Skin of body (tissue), 2 donors: ENCODE measurements around the gene TMEM207. TPM values are rescaled to one million over a fixed set of nuclear protein-coding genes. Genes with fewer than 3 reads are reported as not detected.

Source experiments
- DNase-seq: peaks from one replicate; lab custom pipeline; 2025; lab: John Stamatoyannopoulos, UW
- total RNA-seq: library from RNA; depleted of rRNA; stranded (reverse); fragments of >200 nt; gene quantifications from one replicate; pipeline ENCODE4 v1.2.3, GENCODE V29; 2014

Gene TMEM207
- total RNA-seq, 1 donor from 2014 or later: not detected

DNA sequence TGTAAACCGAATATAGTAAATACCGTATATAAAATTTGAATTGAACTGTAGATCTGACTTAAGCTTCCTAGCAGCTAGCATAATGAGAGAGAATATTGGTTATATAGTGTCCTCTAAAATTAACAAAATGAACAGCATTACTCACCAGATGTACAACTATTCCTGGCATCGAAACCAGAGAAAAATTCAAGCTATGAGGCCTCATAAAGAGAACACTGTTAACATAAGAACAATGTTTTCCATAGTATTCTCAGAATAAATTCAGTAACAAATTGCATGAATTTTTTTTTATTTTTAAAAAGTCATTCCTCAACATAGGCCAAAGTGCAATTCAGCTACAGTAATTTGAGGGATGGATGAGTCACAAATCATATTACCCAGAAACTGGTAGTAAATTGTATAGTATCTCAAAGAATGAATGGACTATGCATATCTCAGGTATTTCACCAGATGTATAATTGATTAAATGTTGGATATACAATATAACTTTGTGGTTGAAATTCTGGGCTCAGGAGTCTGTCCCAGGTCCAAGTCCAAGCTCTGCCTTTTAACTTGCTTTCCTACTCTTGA lies 5.0 kb downstream of the TMEM207 start:
- peak; percentile 22 for DNase-seq

DNA sequence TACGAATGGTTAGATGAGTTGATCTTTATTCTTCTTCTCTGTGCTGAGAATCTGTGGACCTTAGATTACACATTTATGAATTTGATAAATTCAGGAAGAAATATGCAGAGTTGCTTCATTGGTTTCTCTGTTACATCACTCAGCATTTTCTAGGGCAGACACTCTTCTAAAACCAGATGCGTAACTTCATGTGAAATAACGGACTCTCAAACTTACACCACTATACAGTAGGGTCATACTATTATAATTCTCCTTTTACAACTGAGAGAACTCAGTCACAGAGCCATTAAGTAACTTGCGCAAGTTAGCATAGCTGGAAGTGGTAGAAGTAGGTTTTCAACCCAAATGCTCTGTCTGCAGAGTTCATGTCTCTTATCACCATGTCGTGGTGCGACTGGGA lies 5.7 kb downstream of the TMEM207 start:
- DNase-seq: no peak

DNA sequence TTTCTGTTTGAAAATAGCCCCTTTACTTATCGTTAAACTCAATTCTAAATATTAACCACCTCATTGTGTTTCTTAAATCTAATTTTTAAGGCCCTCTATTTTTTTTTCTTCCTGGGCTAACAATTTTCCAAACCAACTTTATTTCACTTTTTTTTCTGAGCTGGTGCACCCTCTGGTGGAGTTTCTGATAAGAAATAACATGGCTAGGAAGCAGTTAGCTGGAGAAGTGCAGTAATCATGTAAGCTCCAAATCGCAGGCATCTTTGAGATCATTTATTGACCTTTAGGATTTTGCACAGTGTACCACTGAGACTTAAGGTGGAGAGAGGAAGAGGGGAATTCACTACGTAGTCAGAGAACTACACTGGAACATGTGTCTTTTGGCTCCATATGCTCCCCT lies 6.4 kb downstream of the TMEM207 start:
- no peak for DNase-seq

DNA sequence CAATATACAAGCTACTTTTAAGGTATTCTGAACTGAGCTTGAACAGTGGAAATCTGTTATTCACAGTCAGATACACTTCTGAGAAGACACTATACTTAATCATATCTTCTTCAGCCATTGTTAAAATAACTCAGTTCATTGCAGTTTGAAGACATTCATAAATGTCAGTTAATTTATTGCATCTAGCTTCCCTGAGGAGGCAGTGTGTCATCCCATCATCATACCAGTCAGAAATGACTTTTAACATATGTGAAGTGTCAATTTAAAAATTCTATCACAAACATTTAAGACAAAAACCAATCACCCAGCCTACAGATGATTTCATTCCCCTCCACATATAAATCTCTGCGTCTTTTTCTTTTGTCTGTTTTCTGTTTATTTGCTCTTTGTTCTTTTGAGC lies 7.5 kb downstream of the TMEM207 start:
- no peak for DNase-seq

DNA sequence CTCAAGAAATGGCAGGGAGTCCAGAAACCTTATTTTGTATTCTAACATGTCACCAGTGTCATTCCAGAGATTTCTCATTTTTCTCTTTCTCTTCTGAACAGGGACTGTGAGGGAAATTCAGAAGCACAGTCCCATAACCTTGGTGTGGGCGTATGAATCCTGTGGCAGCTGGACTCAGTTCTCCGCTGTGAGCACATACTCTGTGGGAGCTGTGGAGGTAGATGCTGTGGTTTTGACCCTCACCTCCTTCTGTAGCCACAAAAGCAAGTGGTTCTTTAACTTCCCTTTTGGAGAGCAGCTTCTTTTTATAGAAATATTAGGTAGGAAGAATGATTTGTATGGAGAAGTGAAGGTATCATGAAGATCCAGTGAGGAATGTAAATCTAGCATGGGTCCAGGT lies 13.4 kb downstream of the TMEM207 start:
- no peak for DNase-seq

DNA sequence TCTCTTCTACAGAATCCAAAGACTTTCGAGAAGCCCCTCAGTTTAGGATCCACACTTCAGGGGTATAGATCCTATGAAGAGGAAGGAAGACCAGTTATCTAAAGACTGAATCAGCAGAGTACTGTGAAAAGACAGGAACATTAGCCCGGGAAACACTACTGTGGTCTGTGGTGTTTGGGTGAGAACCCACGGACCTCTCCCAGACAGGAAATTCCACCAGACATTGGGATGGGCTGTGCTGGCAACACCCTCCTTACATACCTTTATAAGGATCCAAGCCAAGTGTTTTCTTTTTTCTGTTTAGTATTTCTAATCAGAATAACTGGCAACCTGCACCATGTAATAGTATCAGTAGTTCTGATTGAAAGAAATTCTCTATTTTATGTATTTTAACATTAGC lies 14.1 kb downstream of the TMEM207 start:
- no peak for DNase-seq

DNA sequence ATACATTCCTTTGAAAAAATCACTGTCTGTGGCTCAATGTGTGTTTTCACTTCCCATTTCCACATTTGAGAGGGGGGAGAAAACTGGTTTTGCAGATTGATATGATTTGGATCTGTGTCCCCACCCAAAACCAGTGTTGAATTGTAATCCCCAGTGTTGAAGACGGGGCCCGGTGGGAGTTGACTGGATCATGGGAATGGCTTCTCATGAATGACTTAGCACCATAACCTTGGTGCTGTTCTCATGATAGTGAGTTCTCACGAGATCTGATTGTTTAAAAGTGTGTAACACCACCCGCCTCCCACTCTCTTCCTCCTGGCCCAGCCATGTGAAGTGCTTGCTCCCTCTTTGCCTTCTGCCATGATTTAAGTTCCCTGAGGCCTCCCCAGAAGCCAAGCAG lies 16.1 kb downstream of the TMEM207 start:
- no peak for DNase-seq

DNA sequence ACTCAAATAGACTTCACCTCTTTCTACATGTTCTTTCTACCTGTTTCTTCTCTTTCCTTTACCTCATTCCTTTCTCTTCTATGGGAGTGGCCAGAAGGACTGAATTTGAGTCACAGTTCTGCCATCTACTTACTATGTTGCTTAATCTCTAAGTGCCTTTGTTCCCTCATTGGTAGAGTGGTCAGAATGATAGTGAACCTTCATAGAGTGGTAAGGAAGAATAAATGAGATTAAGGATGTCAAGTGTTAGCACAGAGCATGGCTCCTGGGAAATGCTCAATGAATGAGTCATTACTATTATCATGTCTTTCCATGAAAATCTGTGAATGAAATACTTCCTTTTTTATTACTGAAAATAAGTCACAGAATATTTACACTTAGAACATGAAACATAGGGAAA lies 17.5 kb downstream of the TMEM207 start:
- no peak for DNase-seq

DNA sequence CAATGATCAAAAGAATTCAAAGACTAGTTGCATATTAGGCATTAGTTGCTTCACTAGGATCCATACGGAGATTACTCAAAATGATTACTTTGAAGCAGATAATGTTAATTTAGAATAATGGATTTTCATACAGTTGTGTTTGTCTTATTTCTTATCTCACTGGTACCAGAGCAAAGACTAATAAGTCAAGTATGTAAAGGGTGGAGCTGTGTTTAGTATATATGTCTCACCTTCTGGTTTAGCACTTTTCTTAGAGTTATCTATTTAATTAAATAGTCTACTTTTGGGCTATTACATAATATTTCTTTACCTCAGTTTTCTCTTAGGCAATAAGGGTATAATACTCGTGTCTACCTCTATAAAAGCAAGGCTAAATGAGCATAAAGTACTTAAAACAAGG lies 18.8 kb downstream of the TMEM207 start:
- no peak for DNase-seq

DNA sequence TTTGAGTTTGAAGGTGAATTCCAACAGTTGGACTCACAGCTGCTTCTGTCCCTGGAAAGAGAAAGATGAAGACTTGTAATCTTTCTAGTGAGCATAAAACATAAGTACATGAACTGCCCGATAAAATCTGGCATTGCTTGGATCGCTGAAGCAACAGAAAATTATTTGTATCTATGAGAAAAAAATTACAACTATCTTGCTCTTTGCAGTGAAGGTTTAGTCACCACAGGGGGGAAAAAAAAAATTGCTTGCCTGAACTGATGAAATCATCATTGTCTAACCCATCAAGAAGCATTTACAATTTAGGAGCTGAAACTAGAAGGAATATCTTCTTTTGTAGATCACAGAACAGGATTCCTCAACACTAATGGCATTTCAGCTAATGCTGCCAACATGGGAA lies 20.0 kb downstream of the TMEM207 start:
- DNase-seq: no peak

DNA sequence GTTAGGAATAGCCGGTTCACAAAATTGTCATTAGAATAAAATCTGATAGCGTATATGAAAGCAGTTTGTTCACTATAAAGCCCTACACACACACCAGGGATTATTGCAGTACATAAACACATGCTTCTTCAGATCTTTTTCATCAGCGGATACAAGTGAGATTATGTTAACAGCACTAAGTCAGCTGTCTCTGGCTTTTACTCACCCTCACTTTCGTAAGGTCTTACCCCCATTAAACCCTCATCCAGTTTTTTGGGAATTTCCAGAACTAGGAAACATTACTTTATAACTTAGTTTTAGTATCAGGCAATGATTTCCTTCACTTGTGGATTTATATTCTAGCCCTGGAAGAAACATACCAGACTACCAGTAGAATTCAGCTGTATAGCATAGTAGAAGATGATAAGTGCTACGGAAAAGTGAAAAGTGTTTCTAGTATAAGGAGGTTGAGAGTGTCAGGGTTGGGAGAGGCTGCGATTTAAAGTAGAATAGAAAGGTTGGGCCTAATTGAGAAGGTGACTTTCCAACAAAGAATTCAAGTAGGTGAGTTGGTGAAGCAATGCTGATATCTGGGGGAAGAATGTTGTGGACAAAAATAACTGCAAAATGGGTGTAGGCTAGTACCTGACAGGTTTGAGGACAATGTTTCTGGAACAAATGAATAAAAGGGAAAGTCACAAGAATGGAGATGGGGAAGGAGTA lies 22.7 kb downstream of the TMEM207 start:
- no peak for DNase-seq

DNA sequence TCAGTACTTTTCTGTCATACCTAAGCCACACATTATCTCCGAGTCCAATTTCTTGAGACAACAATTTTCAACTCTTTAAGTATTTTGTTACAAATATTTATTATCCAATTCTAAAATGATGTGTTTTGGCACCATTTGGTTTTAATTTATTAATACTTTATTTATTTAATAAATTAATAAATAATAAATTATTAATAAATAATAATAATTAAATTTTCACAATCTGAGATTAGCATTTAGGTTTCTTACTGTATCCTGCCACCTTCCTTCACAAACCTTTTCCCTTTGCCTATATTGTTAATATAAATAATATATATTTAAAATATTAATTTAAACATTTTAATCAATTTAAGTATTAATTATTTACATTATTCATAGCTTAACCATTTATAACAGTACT lies 23.9 kb downstream of the TMEM207 start:
- no peak for DNase-seq

DNA sequence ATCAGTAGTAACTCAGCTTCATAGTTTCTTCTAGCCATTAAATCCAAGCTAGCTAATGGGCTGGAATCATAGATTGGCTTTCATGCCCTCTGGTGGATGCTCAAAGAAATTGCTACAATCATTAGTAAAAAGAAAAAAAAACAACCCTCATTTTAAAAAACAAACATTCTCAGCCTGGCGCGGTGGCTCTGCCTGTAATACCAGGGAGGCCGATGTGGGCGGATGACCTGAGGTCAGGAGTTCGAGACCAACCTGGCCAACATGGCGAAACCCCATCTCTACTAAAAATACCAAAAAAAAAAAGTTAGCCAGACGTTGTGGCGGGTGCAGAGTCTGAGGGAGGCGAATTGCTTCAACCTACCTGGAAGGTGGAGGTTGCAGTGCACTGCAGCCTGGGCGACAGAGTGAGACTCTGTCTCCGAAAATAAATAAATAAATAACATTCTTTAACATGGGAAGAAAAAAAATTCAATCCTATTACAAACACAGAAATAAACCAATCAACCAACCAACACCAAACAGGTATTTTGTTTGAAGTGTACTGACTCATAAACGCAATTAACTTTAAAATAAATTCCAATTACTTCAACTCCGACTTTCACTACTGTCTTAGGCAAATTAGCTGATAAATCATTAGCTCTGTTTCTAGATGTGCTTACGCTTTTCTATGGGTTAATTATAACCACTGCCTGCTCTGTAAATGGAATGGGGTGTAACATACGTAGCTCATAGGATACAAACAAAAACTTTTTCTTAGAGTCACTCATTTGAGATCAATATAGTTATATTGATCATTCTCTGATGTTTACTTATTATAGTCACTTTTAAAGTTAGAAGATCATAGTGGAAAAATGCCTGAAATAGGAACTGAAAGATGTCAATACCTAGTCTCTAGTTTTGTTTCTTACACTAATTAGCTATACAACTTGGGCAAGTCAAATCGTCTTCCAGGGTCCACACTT lies 24.9 kb downstream of the TMEM207 start:
- peak; percentile 36 for DNase-seq

DNA sequence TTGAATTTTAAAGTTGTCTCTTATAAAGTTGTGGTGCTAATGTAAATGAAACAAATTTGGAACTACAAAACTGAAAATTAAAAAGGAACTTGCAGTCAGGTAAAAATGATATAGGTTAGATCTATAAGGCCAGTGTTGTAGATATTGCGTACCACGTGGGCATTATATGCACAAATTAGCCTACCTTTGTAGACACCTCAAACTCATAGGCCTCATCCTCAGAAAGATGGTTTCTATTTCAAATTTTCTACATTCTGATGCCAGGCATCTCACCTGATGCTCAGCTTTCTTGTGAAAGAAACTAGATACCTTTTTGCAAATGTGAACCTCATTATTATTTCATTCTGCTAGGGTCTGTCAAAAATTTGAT lies 25.6 kb downstream of the TMEM207 start:
- DNase-seq: no peak

DNA sequence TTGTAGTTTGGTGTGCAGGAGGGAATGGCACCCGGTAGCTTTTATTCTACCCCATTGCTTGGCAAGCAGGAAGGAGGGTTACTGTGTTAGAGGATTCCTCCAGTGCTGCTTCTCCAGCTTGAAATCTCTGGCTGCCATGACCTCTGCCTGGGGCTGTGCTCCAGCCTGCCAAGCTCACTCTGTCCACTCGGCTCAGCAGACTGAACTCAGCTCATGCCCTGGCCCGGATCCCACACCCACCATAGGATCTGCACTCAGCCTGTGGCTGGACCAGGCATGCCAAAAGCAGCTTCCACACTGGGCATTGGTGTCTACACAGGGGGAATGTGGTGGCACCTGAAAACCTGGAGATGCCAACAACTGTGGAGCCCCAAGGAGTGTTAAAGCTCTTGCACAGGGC lies 35.4 kb downstream of the TMEM207 start:
- no peak for DNase-seq

DNA sequence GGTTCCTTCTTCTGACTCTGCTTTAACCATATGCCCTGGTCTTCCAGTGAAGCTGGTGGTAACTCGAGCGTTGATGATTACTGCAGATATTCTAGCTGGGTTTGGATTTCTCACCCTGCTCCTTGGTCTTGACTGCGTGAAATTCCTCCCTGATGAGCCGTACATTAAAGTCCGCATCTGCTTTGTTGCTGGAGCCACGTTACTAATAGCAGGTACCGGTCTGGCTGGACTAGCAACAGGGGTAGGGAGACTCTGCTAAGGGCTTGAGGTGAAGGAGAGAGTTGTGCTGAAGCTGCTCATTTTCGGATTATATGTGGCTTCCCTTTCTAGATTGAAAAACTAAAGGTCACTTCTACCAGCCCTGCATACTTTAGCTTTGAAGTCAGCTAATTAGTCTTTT lies 45.0 kb downstream of the TMEM207 start:
- DNase-seq: no peak

DNA sequence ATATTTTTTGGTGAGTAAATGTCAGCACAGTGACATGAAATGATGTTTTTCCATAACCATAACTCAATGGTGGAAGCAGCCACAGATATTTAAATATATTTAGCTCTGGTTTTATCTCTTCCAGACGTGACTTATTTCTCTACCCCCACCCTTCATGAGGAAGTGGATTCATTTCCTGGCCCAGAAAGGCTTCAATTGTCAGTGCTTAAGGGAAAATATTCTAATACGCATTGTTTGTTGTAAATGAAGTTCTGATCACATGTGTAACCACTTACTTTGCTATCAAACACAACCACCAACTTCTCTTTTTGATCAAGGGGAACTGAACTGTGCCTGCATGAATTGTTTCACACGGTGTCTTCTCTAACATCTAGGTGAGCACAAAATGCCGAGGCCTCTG lies 47.7 kb downstream of the TMEM207 start:
- peak; percentile 47 for DNase-seq

DNA sequence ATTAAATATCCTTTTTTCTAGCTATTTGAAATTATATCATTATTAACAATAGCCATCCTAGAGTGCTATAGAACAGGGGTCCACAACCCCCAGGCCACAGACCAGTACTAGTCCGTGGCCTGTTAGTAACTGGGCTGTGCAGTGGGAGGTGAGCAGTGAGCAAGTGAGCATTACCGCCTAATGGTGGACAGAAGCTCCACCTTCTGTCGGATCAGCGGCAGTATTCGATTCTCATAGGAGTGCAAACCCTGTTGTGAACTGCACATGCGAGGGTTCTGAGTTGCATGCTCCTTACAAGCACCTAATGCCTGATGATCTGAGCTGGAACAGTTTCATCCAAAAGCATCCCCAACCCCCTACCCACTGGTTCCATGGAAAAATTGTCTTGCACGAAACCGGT lies 50.0 kb downstream of the TMEM207 start:
- no peak for DNase-seq

DNA sequence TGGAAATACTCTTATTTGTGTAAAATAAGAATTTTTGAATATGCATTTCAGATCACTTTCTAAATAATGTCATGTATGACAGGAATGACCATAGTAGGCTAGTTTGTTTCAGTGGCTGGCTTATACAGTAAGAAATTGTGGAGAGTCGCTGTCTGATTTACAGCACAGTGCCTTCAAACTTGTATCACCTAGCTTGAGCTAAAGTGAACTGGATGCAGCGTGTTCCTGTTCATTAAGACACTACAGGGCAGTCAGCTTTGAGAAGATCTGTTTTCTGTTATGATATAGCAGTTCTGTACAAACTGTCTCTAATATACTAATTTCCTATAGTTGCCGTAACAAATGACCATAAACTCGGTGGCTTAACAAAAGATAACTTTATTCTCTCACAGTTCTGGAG lies 51.8 kb downstream of the TMEM207 start:
- DNase-seq: no peak

DNA sequence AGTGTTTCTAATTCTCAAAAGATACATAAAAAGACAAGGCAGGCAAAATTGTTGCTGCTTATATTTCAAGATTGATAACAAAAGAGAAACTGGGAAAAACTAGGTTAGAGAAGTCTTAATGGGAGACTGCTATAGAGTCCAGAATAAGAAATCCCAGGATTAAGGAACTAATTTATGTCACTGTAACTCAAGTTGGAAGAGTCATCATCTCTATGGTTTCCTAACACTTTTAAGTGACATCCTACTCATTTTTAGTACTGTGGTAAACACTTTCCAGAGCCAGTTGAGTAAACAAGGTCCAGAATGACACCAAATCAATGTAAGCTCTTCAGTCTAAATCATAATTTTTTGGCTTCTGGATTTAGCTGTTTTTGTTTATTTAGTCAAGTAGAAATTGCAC lies 53.7 kb downstream of the TMEM207 start:
- DNase-seq: no peak

DNA sequence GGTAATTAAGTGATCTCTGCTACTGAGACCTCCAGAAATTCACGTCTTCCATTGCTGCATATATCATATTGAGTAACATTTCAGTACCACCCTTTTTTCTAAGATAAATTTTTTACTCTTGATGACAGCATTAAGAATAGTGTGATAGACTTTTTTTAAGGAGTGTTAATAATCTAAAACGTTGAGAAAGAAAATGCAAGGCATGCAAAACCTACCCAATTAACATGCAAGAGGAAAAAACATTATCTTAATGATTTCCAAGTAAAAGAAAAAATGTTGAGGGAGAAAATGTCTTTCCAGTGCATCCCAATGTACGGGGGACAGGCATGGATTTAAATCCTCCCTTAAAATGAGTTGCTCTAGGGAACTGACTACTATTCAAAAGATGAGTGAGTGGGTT lies 61.0 kb downstream of the TMEM207 start:
- DNase-seq: no peak

DNA sequence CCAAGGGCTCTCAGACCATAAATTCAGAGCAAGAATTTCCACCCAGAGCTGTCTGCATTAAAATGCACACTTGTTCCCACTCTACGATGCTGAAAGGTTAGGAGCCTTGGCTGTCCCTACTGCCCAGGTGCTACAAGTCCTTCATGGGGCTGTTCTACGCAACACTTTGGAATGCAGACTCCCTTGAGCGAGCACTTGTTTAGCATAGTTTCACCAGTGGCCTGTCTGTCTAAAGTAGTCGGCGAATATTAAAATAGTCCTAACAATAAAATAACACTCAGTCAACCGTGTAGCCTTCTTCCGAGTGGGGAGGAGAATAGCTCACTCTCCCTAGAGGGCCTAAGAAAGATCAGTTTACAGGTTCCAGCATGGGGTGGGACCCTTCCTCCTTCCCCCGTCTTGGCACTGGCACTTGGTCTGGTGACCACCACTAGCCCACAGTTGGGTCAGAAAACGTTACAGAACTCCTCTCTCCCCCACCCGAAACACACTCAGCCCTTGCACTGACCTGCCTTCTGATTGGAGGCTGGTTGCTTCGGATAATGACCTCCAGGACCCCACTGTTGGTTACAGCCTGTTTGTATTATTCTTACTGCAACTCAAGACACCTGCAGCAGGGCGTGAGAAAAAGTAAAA lies 62.0 kb downstream of the TMEM207 start, which contains the start of gene CLDN16:
CLDN16 (plus strand) TSS at position 586 of the 636 bp plus-strand sequence. CDS start 167 bp downstream, outside the sequence.
- DNase-seq: no peak
